ENCODE results near the gene CCDC171. TPM values are rescaled to one million over a fixed set of nuclear protein-coding genes. Genes with fewer than 3 reads are reported as not detected.

CCDC171 gene
- total and polyA plus RNA-seq, 11 donors = 0.30 to 3.4 (median 1.1) TPM

DNA sequence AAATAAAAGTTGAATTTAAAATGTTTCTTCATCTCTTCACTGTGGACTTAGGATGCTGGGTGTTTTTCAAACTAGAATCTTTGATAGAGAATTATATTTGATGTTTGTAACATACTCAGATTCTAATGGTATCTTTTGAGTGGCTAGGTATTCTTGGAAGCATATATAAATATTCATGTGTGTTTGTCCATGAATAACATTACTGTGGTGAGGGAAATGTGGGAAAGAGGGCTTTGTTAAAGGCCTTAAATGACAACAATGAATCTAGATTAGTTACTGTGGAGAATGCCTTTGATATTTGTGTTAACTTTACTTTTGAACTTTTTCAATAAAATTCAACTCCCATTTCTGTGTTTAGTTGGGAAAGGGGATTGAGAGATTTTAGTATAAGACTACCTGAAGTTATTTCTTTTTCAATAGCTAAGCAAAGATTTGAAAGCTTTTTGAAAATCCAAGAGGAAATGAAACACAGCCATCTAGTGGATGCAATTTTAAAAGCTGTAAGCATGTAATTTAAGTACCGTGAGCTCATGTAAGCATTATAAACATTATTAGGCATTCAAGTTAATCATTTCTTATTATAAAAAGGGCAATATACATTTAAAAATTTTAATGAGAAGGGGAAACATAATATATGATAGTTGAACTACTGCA is 69.6 kb downstream of the CCDC171 start:
- no peaks in the 10 kb centered on the region for H3K27me3 ChIP-seq
- H3K4me1 ChIP-seq = no peaks in the 10 kb centered on the region
- no peak overlapping the region for H3K27ac ChIP-seq
- intact Hi-C loops (cut with DNase I) = no loop called here
- no peaks in the 10 kb centered on the region for H3K36me3 ChIP-seq
- 9 to 32% (median 20%) methylated on average over 1 of the region's 1 CpG for WGBS, 4 donors
- no peak for DNase-seq
- no peak for ATAC-seq
- TF ChIP-seq, protein P1, sequence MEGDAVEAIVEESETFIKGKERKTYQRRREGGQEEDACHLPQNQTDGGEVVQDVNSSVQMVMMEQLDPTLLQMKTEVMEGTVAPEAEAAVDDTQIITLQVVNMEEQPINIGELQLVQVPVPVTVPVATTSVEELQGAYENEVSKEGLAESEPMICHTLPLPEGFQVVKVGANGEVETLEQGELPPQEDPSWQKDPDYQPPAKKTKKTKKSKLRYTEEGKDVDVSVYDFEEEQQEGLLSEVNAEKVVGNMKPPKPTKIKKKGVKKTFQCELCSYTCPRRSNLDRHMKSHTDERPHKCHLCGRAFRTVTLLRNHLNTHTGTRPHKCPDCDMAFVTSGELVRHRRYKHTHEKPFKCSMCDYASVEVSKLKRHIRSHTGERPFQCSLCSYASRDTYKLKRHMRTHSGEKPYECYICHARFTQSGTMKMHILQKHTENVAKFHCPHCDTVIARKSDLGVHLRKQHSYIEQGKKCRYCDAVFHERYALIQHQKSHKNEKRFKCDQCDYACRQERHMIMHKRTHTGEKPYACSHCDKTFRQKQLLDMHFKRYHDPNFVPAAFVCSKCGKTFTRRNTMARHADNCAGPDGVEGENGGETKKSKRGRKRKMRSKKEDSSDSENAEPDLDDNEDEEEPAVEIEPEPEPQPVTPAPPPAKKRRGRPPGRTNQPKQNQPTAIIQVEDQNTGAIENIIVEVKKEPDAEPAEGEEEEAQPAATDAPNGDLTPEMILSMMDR (IDR thresholded peaks at IDR 0.05) = peak in 7 of 12 donors; percentile 6 to 40 (median 27)
- no peak for TF ChIP-seq POLR2A (IDR thresholded peaks at IDR 0.05)
- no peak overlapping the region for H3K4me3 ChIP-seq
- no peaks in the 10 kb centered on the region for H3K9me3 ChIP-seq

DNA sequence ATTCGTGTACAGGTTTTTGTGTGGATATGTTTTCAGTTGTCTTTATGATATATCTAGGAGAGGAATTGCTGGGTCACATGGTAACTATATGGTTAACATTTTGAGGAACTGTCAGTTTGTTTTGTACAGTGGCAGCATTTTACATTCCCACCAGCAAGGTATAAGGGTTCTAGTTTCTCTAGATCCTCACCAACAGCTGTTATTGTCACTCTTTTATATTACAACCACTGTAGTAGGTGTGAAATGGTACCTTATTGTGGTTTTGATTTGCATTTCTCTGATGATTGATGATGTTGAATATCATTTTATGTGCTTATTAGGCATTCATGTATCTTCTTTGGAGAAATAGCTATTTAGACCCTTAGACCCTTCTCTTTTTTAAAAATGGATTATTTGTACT is 82.9 kb downstream of the CCDC171 start:
- TF ChIP-seq POLR2A (IDR thresholded peaks at IDR 0.05) = no peak
- TF ChIP-seq, protein P1 (IDR thresholded peaks at IDR 0.05) = no peak
- ATAC-seq (no peak), DNase-seq (no peak)
- Histone ChIP-seq H3K36me3 (no peaks in the 10 kb centered on the region), H3K27me3 (no peaks in the 10 kb centered on the region), H3K4me1 (no peaks in the 10 kb centered on the region), H3K4me3 (no peak overlapping the region), H3K27ac (no peak overlapping the region), H3K9me3 (peaks cover 0 to 7% (median 0%) of the 10 kb centered on the region in 12 donors)
- WGBS, 4 donors = 81 to 96% (median 88%) methylated on average over 1 of the region's 1 CpG
- intact Hi-C loops (cut with DNase I) = no loop called here

DNA sequence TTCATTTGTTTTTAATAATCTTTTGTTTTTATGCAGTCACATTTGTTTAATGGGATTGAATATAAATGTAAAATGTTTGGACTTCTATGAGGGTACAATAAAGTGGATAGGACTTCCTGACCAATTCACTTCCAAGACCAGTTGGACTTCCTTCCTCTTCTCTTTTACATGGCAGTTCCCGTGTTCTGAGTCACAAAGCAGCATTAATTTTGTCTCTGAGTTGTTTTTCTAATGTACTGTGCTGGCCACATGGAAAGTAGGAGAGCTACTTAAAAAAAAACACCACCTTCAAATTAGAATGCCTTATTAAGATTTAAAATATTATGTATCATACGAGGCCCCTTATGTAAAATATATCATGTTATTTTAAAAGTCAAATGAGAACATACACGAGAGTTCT is 87.3 kb downstream of the CCDC171 start:
- Histone ChIP-seq H3K36me3 (no peaks in the 10 kb centered on the region), H3K4me3 (no peak overlapping the region), H3K4me1 (no peaks in the 10 kb centered on the region), H3K9me3 (peaks cover 0 to 4% (median 0%) of the 10 kb centered on the region in 12 donors), H3K27ac (no peak overlapping the region), H3K27me3 (no peaks in the 10 kb centered on the region)
- no peak for TF ChIP-seq POLR2A (IDR thresholded peaks at IDR 0.05)
- TF ChIP-seq, protein P1 (IDR thresholded peaks at IDR 0.05) = no peak
- WGBS, 4 donors = 65 to 75% (median 69%) methylated on average over 3 of the region's 3 CpGs
- intact Hi-C loops (cut with DNase I) = no loop called here
- ATAC-seq = no peak
- DNase-seq = no peak

DNA sequence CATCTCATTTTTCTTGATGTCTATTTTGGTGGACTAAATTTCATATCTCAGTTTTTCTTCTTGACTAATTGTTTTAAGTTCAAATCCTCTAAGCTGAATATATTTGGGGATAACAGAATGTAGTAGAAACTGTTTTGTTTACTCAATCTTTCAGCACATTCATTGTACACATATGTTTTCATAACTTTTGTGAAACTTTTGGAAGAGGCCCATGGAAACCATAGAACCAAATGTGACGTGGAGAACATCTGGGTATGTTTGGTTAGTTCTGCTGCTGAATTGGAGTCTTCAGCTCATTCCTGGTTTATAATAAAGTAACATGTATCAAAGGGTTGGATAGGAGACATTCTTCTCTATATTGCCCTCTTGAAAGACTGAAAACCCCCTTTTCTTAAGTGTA is 88.4 kb downstream of the CCDC171 start:
- peaks cover 0 to 4% (median 0%) of the 10 kb centered on the region in 12 donors for H3K9me3 ChIP-seq
- WGBS, 4 donors = 89 to 96% (median 91%) methylated on average over 1 of the region's 1 CpG

More for the DNA sequence above, 88.4 kb downstream of the CCDC171 start:
- H3K4me3 ChIP-seq = no peak overlapping the region
- no peak for ATAC-seq
- no peaks in the 10 kb centered on the region for H3K27me3 ChIP-seq
- no peaks in the 10 kb centered on the region for H3K36me3 ChIP-seq
- TF ChIP-seq, protein P1 (IDR thresholded peaks at IDR 0.05) = no peak
- TF ChIP-seq POLR2A (IDR thresholded peaks at IDR 0.05) = no peak
- H3K27ac ChIP-seq = no peak overlapping the region
- intact Hi-C loops (cut with DNase I) = no loop called here
- DNase-seq = no peak
- H3K4me1 ChIP-seq = no peaks in the 10 kb centered on the region
